Astrocyte (in vitro differentiated cells and primary cell): ENCODE measurements around the gene ADCY5. TPM values are rescaled to one million over a fixed set of nuclear protein-coding genes. Genes with fewer than 3 reads are reported as not detected.

Source experiments
- DNase-seq: peaks from one replicate; pipeline ENCODE4 v3.0.0-alpha.2; 2010; ENCODE audit warnings: low read depth
- FAIRE-seq: peaks from 2 replicates; lab custom pipeline; 2011; peaks lifted over from hg19 to GRCh38; lab: Jason Lieb, UNC
- H2AFZ ChIP-seq: 2 replicates; pipeline ENCODE4 v1.6.0; 2012; ENCODE audit warnings: low read depth, low read length, inconsistent platforms
- H3K27ac ChIP-seq: 2 replicates; pipeline ENCODE4 v1.5.1; 2011; ENCODE audit warnings: low read depth, low read length, inconsistent platforms
- H3K27me3 ChIP-seq: 2 replicates; pipeline ENCODE4 v1.6.0; 2011; ENCODE audit warnings: low read length, inconsistent platforms; ENCODE audit not compliant: insufficient read depth
- H3K36me3 ChIP-seq: 2 replicates; pipeline ENCODE4 v1.5.1; 2011; ENCODE audit warnings: low read length, inconsistent platforms; ENCODE audit not compliant: insufficient read depth
- H3K4me1 ChIP-seq: 2 replicates; pipeline ENCODE4 v1.5.1; 2011; ENCODE audit warnings: low read length, inconsistent platforms; ENCODE audit not compliant: insufficient read depth
- H3K4me2 ChIP-seq: 2 replicates; pipeline ENCODE4 v1.6.0; 2012; ENCODE audit warnings: low read length, inconsistent platforms
- H3K4me3 ChIP-seq: 2 replicates; pipeline ENCODE4 v1.5.1; 2011; ENCODE audit warnings: low read depth, mild to moderate bottlenecking, low read length, inconsistent platforms; ENCODE audit not compliant: insufficient read depth
- H3K79me2 ChIP-seq: 2 replicates; pipeline ENCODE4 v1.6.0; 2012; ENCODE audit warnings: mild to moderate bottlenecking, low read length, inconsistent platforms; ENCODE audit not compliant: insufficient read depth
- H3K9ac ChIP-seq: 2 replicates; pipeline ENCODE4 v1.6.0; 2012; ENCODE audit warnings: mild to moderate bottlenecking, low read length, inconsistent platforms
- H3K9me3 ChIP-seq: 2 replicates; pipeline ENCODE4 v1.5.1; 2012; ENCODE audit warnings: low read depth, mild to moderate bottlenecking, low read length, inconsistent platforms; ENCODE audit not compliant: insufficient read depth
- H4K20me1 ChIP-seq: 2 replicates; pipeline ENCODE4 v1.6.0; 2012; ENCODE audit warnings: low read length, inconsistent platforms; ENCODE audit not compliant: insufficient read depth
- H3K27ac Mint-ChIP-seq: one replicate; pipeline ENCODE4 v1.8.0; 2021; ENCODE audit warnings: mild to moderate bottlenecking, mixed read lengths; ENCODE audit not compliant: unreplicated experiment
- H3K27me3 Mint-ChIP-seq: one replicate; pipeline ENCODE4 v1.8.0; 2021; ENCODE audit warnings: low read depth, mixed read lengths; ENCODE audit not compliant: unreplicated experiment
- H3K36me3 Mint-ChIP-seq: one replicate; pipeline ENCODE4 v1.8.0; 2021; ENCODE audit warnings: low read depth, mixed read lengths; ENCODE audit not compliant: unreplicated experiment
- H3K4me1 Mint-ChIP-seq: one replicate; pipeline ENCODE4 v1.8.0; 2021; ENCODE audit warnings: low read depth, mixed read lengths; ENCODE audit not compliant: unreplicated experiment
- H3K4me3 Mint-ChIP-seq: one replicate; pipeline ENCODE4 v1.8.0; 2021; ENCODE audit warnings: mild to moderate bottlenecking, moderate library complexity, mixed read lengths; ENCODE audit not compliant: unreplicated experiment
- H3K9me3 Mint-ChIP-seq: one replicate; pipeline ENCODE4 v1.8.0; 2021; ENCODE audit warnings: mild to moderate bottlenecking, mixed read lengths; ENCODE audit not compliant: unreplicated experiment
- EZH2 ChIP-seq: IDR thresholded peaks from 2 replicates; pipeline ENCODE4 v1.6.1; 2012; ENCODE audit warnings: mild to moderate bottlenecking, low read length, inconsistent platforms; ENCODE audit not compliant: insufficient read depth
- total RNA-seq: library from RNA; stranded (reverse); gene quantifications from 2 replicates; pipeline ENCODE4 v1.2.1, GENCODE V29; 2021
- TF ChIP-seq, protein P1 (sequence below): IDR thresholded peaks from 2 replicates; pipeline ENCODE4 v1.5.1; 2011; ENCODE audit warnings: low read depth, mild to moderate bottlenecking, inconsistent platforms, low read length, moderate library complexity; ENCODE audit not compliant: insufficient read depth

Gene ADCY5
- total RNA-seq, 1 donor from 2014 or later, result 1.2 TPM

DNA sequence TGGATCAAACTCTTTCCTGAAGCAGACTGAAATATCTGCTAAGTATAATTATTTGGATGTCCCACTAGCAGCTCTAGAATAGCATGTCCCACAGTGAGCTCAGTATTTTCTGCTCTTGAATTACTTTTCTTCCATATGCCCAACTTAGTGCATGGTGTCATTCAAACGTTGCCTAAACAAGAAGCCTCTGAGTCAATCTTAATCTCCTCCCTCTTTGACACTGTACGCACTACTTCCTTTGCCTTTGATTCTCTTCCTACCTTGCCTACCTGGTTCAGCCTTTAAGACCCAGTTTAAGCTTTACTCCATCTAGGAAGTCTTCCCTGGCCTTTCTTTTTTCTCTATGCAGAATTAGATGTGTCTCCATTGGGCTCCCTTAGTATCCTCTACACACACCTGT, 192.6 kb downstream of the ADCY5 start:
- no peak overlapping the region for H3K27ac ChIP-seq
- H3K27me3 Mint-ChIP-seq, result no peaks in the 10 kb centered on the region
- no peak for DNase-seq
- no peaks in the 10 kb centered on the region for H3K4me1 ChIP-seq
- peaks cover 2% of the 10 kb centered on the region for H3K4me1 Mint-ChIP-seq
- no peak overlapping the region for H3K4me3 Mint-ChIP-seq
- H4K20me1 ChIP-seq, result no peaks in the 10 kb centered on the region
- no peaks in the 10 kb centered on the region for H3K36me3 Mint-ChIP-seq
- H3K27ac Mint-ChIP-seq, result no peak overlapping the region
- no peaks in the 10 kb centered on the region for H3K36me3 ChIP-seq
- H3K9ac ChIP-seq, result no peak overlapping the region
- H3K27me3 ChIP-seq, result no peaks in the 10 kb centered on the region
- no peak for FAIRE-seq
- H3K4me3 ChIP-seq, result no peak overlapping the region
- H3K4me2 ChIP-seq, result no peak overlapping the region
- no peaks in the 10 kb centered on the region for H3K79me2 ChIP-seq
- TF ChIP-seq, protein P1, sequence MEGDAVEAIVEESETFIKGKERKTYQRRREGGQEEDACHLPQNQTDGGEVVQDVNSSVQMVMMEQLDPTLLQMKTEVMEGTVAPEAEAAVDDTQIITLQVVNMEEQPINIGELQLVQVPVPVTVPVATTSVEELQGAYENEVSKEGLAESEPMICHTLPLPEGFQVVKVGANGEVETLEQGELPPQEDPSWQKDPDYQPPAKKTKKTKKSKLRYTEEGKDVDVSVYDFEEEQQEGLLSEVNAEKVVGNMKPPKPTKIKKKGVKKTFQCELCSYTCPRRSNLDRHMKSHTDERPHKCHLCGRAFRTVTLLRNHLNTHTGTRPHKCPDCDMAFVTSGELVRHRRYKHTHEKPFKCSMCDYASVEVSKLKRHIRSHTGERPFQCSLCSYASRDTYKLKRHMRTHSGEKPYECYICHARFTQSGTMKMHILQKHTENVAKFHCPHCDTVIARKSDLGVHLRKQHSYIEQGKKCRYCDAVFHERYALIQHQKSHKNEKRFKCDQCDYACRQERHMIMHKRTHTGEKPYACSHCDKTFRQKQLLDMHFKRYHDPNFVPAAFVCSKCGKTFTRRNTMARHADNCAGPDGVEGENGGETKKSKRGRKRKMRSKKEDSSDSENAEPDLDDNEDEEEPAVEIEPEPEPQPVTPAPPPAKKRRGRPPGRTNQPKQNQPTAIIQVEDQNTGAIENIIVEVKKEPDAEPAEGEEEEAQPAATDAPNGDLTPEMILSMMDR, result no peak
- TF ChIP-seq EZH2, result no peak
- H2AFZ ChIP-seq, result no peak overlapping the region
- no peaks in the 10 kb centered on the region for H3K9me3 ChIP-seq
- no peaks in the 10 kb centered on the region for H3K9me3 Mint-ChIP-seq

DNA sequence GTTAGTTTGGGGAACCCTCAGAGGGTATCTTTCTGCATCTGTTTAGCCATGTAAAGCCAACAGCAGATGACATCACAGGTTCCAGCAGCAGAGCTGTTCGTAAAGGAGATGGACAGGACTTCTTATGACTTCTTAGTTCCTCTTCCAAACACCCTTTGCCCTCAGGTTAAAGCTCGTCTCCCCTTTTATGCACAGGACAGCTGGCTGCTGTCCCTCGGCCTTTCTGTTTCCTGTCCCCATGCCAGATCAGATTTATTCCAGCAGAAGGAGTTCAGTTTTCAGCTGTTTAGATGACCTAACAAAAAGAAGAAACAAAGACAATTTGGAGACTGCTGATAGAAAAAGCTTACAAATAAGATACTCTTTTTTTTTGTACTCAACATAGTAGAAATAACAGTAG, 202.0 kb downstream of the ADCY5 start:
- Histone ChIP-seq H3K9me3 (no peaks in the 10 kb centered on the region), H4K20me1 (peaks cover 8% of the 10 kb centered on the region), H3K4me3 (no peak overlapping the region), H2AFZ (no peak overlapping the region), H3K36me3 (peaks cover 6% of the 10 kb centered on the region), H3K9ac (no peak overlapping the region), H3K27me3 (no peaks in the 10 kb centered on the region), H3K79me2 (no peaks in the 10 kb centered on the region), H3K27ac (no peak overlapping the region), H3K4me2 (no peak overlapping the region), H3K4me1 (no peaks in the 10 kb centered on the region)
- Mint-ChIP-seq H3K4me3 (no peak overlapping the region), H3K27me3 (no peaks in the 10 kb centered on the region), H3K36me3 (peaks cover 7% of the 10 kb centered on the region), H3K27ac (no peak overlapping the region), H3K4me1 (peaks cover 17% of the 10 kb centered on the region), H3K9me3 (no peaks in the 10 kb centered on the region)
- no peak for FAIRE-seq
- DNase-seq, result no peak
- TF ChIP-seq, protein P1, result no peak
- no peak for TF ChIP-seq EZH2

DNA sequence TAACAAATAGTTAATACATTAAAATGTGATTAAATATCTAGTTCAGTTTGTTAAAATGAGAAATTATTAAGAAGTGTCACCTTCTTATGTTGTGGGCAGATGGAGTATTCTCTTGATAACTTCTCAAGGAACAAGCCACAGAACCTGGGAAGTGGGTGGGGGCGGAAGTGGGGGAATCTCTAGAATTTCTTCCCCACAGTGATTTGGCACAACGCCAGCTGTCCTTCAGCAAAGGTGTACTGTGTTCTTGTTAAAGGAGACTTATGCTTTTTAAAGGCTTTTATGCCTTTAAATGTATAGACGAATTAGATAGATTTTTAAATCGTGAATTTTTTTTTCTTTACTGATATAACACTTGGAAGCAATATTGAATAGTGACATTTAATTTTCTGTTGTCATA, 204.8 kb downstream of the ADCY5 start:
- Histone ChIP-seq H3K27ac (no peak overlapping the region), H3K27me3 (no peaks in the 10 kb centered on the region), H4K20me1 (peaks cover 8% of the 10 kb centered on the region), H3K9ac (no peak overlapping the region), H3K36me3 (peaks cover 6% of the 10 kb centered on the region), H2AFZ (no peak overlapping the region), H3K79me2 (no peaks in the 10 kb centered on the region), H3K4me3 (no peak overlapping the region), H3K9me3 (no peaks in the 10 kb centered on the region), H3K4me2 (no peak overlapping the region), H3K4me1 (no peaks in the 10 kb centered on the region)
- Mint-ChIP-seq H3K4me1 (peaks cover 26% of the 10 kb centered on the region), H3K4me3 (no peak overlapping the region), H3K36me3 (peaks cover 7% of the 10 kb centered on the region), H3K27ac (no peak overlapping the region), H3K9me3 (no peaks in the 10 kb centered on the region), H3K27me3 (no peaks in the 10 kb centered on the region)
- DNase-seq (no peak), FAIRE-seq (no peak)
- TF ChIP-seq, protein P1, result no peak
- no peak for TF ChIP-seq EZH2
